Endothelial cell of umbilical vein (primary cell): Measurements from ENCODE around the gene ZBTB7C. TPM values are rescaled to one million over a fixed set of nuclear protein-coding genes. Genes with fewer than 3 reads are reported as not detected.

Experiments used
- BruUV-seq: library from RNA; stranded (reverse); fragments of 400-500 nt; replicated peaks from 2 replicates; lab custom pipeline; 2021; lab: Mats Ljungman, UMichigan
- CTCF ChIA-PET: fragments of 300-600, 350-600 bp; sonication (Branson Sonifier 250); formaldehyde crosslinking; loops from one replicate; lab custom pipeline; 2021; ENCODE audit warnings: antibody characterized with exemption, inconsistent platforms; lab: Charles Lee
- POLR2A ChIA-PET: fragments of 300-600, 350-600 bp; sonication (Branson Sonifier 250); formaldehyde crosslinking; loops from one replicate; lab custom pipeline; 2021; ENCODE audit warnings: antibody characterized with exemption, inconsistent platforms; lab: Charles Lee
- DNase-seq: peaks from one replicate; pipeline ENCODE4 v3.0.0-alpha.2; 2011; ENCODE audit warnings: low read depth, low spot score
- FAIRE-seq: peaks from 2 replicates; lab custom pipeline; 2011; peaks lifted over from hg19 to GRCh38; lab: Jason Lieb, UNC
- H2AFZ ChIP-seq: 2 replicates; pipeline ENCODE4 v1.6.0; 2012; ENCODE audit warnings: low read depth, low read length, control low read depth, inconsistent platforms
- H3K27ac ChIP-seq: 2 replicates; pipeline ENCODE4 v1.5.1; 2011; ENCODE audit warnings: low read depth, mild to moderate bottlenecking, control low read depth, low read length, moderate library complexity; ENCODE audit not compliant: insufficient read depth
- H3K27me3 ChIP-seq, 2 experiments: 2 replicates each; pipeline versions ENCODE4 v1.6.0 to v1.6.1; 2011; ENCODE audit warnings: low read length in 2 of 2, mixed read lengths in 1 of 2; ENCODE audit not compliant: control insufficient read depth in 2 of 2, insufficient read depth in 2 of 2
- H3K36me3 ChIP-seq, 2 experiments: 2 replicates in 1 of 2; 3 replicates in 1 of 2; pipeline ENCODE4 v1.5.1; 2011; ENCODE audit warnings: low read length in 2 of 2, mild to moderate bottlenecking in 1 of 2, moderate library complexity in 1 of 2; ENCODE audit not compliant: control insufficient read depth in 2 of 2, insufficient read depth in 2 of 2; ENCODE audit errors: extremely low read depth in 1 of 2
- H3K4me1 ChIP-seq: 3 replicates; pipeline ENCODE4 v1.5.1; 2011; ENCODE audit warnings: mild to moderate bottlenecking, low read length; ENCODE audit not compliant: control insufficient read depth, insufficient read depth; ENCODE audit errors: extremely low read depth
- H3K4me2 ChIP-seq: 2 replicates; pipeline ENCODE4 v1.6.1; 2011; ENCODE audit warnings: low read length, control low read depth, mixed read lengths; ENCODE audit not compliant: insufficient read depth
- H3K4me3 ChIP-seq, 3 experiments: fragments of 200-600 bp in 1 of 3; sonication (generic), shearing (Covaris generic) in 1 of 3; replicated peaks in 1 of 3; 2 replicates each; pipeline ENCODE4 v1.5.1; 2011 to 2016; ENCODE audit warnings: control low read depth in 3 of 3, low read length in 3 of 3, mild to moderate bottlenecking in 2 of 3, inconsistent platforms in 1 of 3, low read depth in 1 of 3, moderate library complexity in 1 of 3; ENCODE audit not compliant: insufficient read depth in 1 of 3
- H3K79me2 ChIP-seq: 2 replicates; pipeline ENCODE4 v1.6.0; 2012; ENCODE audit warnings: low read length, inconsistent platforms; ENCODE audit not compliant: control insufficient read depth, insufficient read depth
- H3K9ac ChIP-seq: replicated peaks from 2 replicates; pipeline ENCODE3; 2011; ENCODE audit warnings: low read length, control low read depth; ENCODE audit not compliant: insufficient read depth; ENCODE audit errors: extremely low read depth
- H3K9me1 ChIP-seq: replicated peaks from 3 replicates; pipeline ENCODE4 v1.6.0; 2011; ENCODE audit warnings: mild to moderate bottlenecking, low read length; ENCODE audit not compliant: control insufficient read depth, insufficient read depth; ENCODE audit errors: extremely low read depth
- H3K9me3 ChIP-seq: replicated peaks from 2 replicates; pipeline ENCODE4 v1.5.1; 2012; ENCODE audit warnings: low read length, inconsistent platforms; ENCODE audit not compliant: control insufficient read depth, insufficient read depth
- H4K20me1 ChIP-seq: replicated peaks from 2 replicates; pipeline ENCODE3; 2011; ENCODE audit warnings: mild to moderate bottlenecking, low read length; ENCODE audit not compliant: control insufficient read depth, insufficient read depth; ENCODE audit errors: extremely low read depth
- CTCF ChIP-seq, 2 donors: IDR thresholded peaks; 1 replicate in 1 of 2; 2 replicates in 1 of 2; pipeline ENCODE4 v1.5.1; 2011; ENCODE audit warnings: low read length in 2 of 2, mild to moderate bottlenecking in 2 of 2, moderate library complexity in 2 of 2, control low read depth in 1 of 2, inconsistent platforms in 1 of 2, low read depth in 1 of 2; ENCODE audit not compliant: insufficient read depth in 1 of 2; ENCODE audit errors: extremely low read depth in 1 of 2
- FOS ChIP-seq: IDR thresholded peaks from 2 replicates; pipeline ENCODE4 v1.6.1; 2011; ENCODE audit warnings: mild to moderate bottlenecking, low read length, moderate library complexity, borderline replicate concordance; ENCODE audit not compliant: insufficient read depth
- GATA2 ChIP-seq: IDR thresholded peaks from 2 replicates; pipeline ENCODE4 v1.7.0; 2011; ENCODE audit warnings: low read depth, mild to moderate bottlenecking, moderate library complexity, mixed read lengths, low read length; ENCODE audit not compliant: insufficient read length, insufficient read depth
- JUN ChIP-seq: IDR thresholded peaks from 2 replicates; pipeline ENCODE4 v1.6.1; 2011; ENCODE audit warnings: borderline replicate concordance, low read depth; ENCODE audit not compliant: insufficient read length, insufficient read depth
- MYC ChIP-seq: IDR thresholded peaks from one replicate; pipeline ENCODE4 v1.6.1; 2011; ENCODE audit warnings: mild to moderate bottlenecking, low read depth, low read length
- POLR2A ChIP-seq: IDR thresholded peaks from 2 replicates; pipeline ENCODE4 v1.6.1; 2012; ENCODE audit warnings: low read depth, mild to moderate bottlenecking, control low read depth, low read length
- POLR2AphosphoS5 ChIP-seq: IDR thresholded peaks from 2 replicates; pipeline ENCODE4 v1.6.1; 2012; ENCODE audit warnings: low read depth, mild to moderate bottlenecking, control low read depth, low read length, moderate library complexity; ENCODE audit not compliant: insufficient read depth
- dilution Hi-C: fragments of 300-500 bp; cut with MboI; formaldehyde crosslinking; loops from one replicate; pipeline ENCODE4 v1.15.0; 2019; ENCODE audit warnings: low sequenced_read_pairs; ENCODE audit not compliant: extremely low pct_ligation_motif_present
- intact Hi-C: fragments of 100-400 bp; cut with micrococcal nuclease; formaldehyde crosslinking; loops from one replicate; pipeline ENCODE4 v1.10.0; 2022
- polyA plus RNA-seq, 4 experiments: library from polyadenylated mRNA; depleted of rRNA in 3 of 4; stranded (reverse) in 3 of 4; unstranded in 1 of 4; fragments of >200 nt; gene quantifications; 2 replicates each; pipeline versions ENCODE4 v1.2.1 to v1.2.3, GENCODE V29; 2011 to 2012; ENCODE audit warnings: missing spikeins in 1 of 4
- total RNA-seq: library from RNA; stranded (reverse); gene quantifications from 2 replicates; pipeline ENCODE4 v1.2.3, GENCODE V29; 2021

Gene ZBTB7C
- total and polyA plus RNA-seq, 2 donors (not counting 3 experiments of a cell fraction or from before 2014, with no cell fraction given): not detected

- dilution Hi-C loops (no loop called here), intact Hi-C loops (loop anchor here (1.0 to 2.0 kb wide), 3 partner anchors 15 to 423 kb away; no protein-coding TSS in a partner anchor)
- FAIRE-seq (no peak), DNase-seq (peak; percentile 45)
- H4K20me1 ChIP-seq: no peaks in the 10 kb centered on the region
- no peak overlapping the region for H2AFZ ChIP-seq
- ChIA-PET CTCF (interaction anchor here (0.8 to 2.4 kb wide), 4 partner anchors 248 to 422 kb away, joined by 3 to 20 read pairs (median 7); no protein-coding TSS in a partner anchor), POLR2A (no interaction called here)
- H3K9me3 ChIP-seq: no peaks in the 10 kb centered on the region
- peaks cover 10% of the 10 kb centered on the region for H3K4me1 ChIP-seq
- H3K9me1 ChIP-seq: no peaks in the 10 kb centered on the region
- no peaks in the 10 kb centered on the region for H3K79me2 ChIP-seq
- H3K27ac ChIP-seq: no peak overlapping the region
- peaks cover 2 to 5% of the 10 kb centered on the region in 2 experiments for H3K27me3 ChIP-seq
- no peaks in the 10 kb centered on the region for H3K36me3 ChIP-seq
- H3K4me2 ChIP-seq: no peak overlapping the region
- BruUV-seq: no TSS peak
- peak; percentile 19 for TF ChIP-seq FOS
- TF ChIP-seq MYC: no peak
- peak; percentile 31 for TF ChIP-seq JUN
- TF ChIP-seq POLR2AphosphoS5: no peak
- no peak for TF ChIP-seq GATA2
- peak in 1 of 2 donors; percentile 31 for TF ChIP-seq CTCF (IDR thresholded peaks at IDR 0.05; ENCODE audit: extremely low read depth in 1 of 2, insufficient read depth in 1 of 2, low read depth in 1 of 2, low read length in 2 of 2)
- no peak for TF ChIP-seq POLR2A
- no peak overlapping the region for H3K9ac ChIP-seq
- H3K4me3 ChIP-seq: no peak overlapping the region
These were observed 385.7 kb downstream of the ZBTB7C start for GRCh38 chr18:48023334-48024008.
